ENCODE measurements around the gene TBX1. TPM values are rescaled to one million over a fixed set of nuclear protein-coding genes. Genes with fewer than 3 reads are reported as not detected.
"Not testable (repeated sequence)": the region's sequence is repeated elsewhere in the genome, so short reads cannot be mapped to it uniquely, and the experiment has no call there.

TBX1 gene
- total RNA-seq, 2 experiments from 2014 or later = not detected

DNA sequence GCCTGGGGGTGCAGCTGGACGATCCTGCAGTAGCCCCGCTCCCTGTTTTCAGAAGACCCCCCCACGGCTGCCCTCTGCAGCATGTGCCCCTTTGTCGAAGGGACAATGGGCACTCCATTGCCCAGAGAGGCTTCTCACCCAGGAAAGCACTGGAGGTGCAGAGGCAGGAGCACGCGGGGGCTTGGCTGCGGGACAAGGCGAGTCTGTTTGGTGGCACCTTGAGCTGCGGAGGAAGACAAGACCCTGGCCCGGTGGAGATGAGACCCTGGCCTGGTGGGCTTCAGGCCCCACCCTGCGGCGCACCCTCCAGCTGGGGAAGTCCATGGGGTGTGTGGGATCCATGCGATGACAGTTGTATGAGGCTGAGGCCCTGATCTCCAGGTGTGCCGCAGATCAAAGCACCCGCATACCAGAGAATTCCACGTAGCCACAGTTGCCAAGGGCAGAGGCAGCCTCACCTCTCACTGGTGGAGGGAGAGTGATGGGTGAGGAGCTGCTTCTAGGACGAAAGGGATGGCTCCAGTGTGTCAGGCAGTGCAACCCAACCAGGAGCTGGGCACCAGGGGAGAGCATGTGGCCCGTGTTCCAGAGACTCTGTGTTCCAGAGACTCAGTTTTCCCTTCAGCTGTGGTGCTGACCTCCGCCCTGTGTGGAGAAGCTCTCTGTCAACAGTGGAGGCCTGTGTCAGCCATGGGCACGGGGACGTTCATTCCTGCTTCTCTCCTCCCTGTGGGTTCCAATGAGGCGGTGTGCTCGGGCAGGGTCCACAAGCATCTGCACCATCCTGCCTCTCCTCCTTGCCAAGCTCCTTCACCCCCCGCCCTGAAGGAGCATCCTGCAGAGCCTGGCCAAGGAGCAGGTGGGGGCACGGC lies 10.0 kb downstream of the TBX1 start:
- Mint-ChIP-seq H3K4me3 (no peak overlapping the region), H3K9me3 (no peaks in the 10 kb centered on the region), H3K36me3 (no peaks in the 10 kb centered on the region), H3K27ac (no peak overlapping the region), H3K27me3 (peaks cover 79% of the 10 kb centered on the region), H3K4me1 (peaks cover 4% of the 10 kb centered on the region)
- DNase-seq = no peak

GRCh38 chr22:19772422-19772672 lies 11.8 kb downstream of the TBX1 start:
- H3K27me3 Mint-ChIP-seq = peaks cover 76% of the 10 kb centered on the region
- no peaks in the 10 kb centered on the region for H3K9me3 Mint-ChIP-seq
- no peak for DNase-seq
- peaks cover 10% of the 10 kb centered on the region for H3K4me1 Mint-ChIP-seq
- H3K27ac Mint-ChIP-seq = no peak overlapping the region
- H3K36me3 Mint-ChIP-seq = no peaks in the 10 kb centered on the region
- H3K4me3 Mint-ChIP-seq = no peak overlapping the region

- no peak overlapping the region for H3K4me3 Mint-ChIP-seq
- DNase-seq = no peak
- no peak overlapping the region for H3K27ac Mint-ChIP-seq
- peaks cover 8% of the 10 kb centered on the region for H3K4me1 Mint-ChIP-seq
- H3K9me3 Mint-ChIP-seq = no peaks in the 10 kb centered on the region
- peaks cover 74% of the 10 kb centered on the region for H3K27me3 Mint-ChIP-seq
- no peaks in the 10 kb centered on the region for H3K36me3 Mint-ChIP-seq
Measured at GRCh38 chr22:19772673-19773469, 12.3 kb downstream of the TBX1 start.

DNA sequence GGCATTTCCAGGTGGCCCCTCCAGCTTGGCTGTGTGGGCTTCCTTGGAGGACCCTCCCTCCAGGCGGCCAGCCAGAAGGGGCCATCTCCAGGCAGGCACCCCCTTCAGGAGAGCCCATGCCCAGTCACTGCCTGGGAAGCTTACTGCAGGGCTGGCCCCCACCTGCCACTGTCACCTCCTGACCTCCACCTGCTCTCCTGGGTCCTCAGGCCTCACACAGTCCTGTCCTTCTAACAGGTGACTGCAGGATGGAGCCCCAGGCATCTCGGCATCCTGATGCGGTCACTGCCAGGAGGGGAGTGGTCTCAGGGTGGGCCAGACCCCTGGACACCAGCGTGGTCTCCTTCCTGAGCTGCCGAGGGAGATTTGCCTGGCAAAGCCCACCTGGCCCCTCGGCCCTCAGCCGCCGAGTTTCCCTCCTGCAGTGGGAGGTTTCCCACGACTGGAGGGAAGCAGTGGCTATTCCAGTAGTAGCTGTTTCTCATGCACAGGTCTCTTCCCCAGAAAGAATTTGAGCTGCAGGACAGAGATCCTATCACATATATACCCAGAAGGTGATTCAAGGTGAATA lies 13.0 kb downstream of the TBX1 start:
- Mint-ChIP-seq H3K4me3 (no peak overlapping the region), H3K9me3 (no peaks in the 10 kb centered on the region), H3K36me3 (no peaks in the 10 kb centered on the region), H3K27me3 (peaks cover 74% of the 10 kb centered on the region), H3K27ac (no peak overlapping the region), H3K4me1 (peaks cover 8% of the 10 kb centered on the region)
- no peak for DNase-seq

GRCh38 chr22:19774628-19775027 lies 14.1 kb downstream of the TBX1 start:
- no peak for DNase-seq
- H3K4me3 Mint-ChIP-seq = no peak overlapping the region
- peaks cover 68% of the 10 kb centered on the region for H3K27me3 Mint-ChIP-seq
- no peak overlapping the region for H3K27ac Mint-ChIP-seq
- peaks cover 8% of the 10 kb centered on the region for H3K4me1 Mint-ChIP-seq
- H3K36me3 Mint-ChIP-seq = no peaks in the 10 kb centered on the region
- H3K9me3 Mint-ChIP-seq = no peaks in the 10 kb centered on the region

GRCh38 chr22:19775496-19776325 lies 15.1 kb downstream of the TBX1 start:
- DNase-seq = no peak
- peaks cover 68% of the 10 kb centered on the region for H3K27me3 Mint-ChIP-seq

DNA sequence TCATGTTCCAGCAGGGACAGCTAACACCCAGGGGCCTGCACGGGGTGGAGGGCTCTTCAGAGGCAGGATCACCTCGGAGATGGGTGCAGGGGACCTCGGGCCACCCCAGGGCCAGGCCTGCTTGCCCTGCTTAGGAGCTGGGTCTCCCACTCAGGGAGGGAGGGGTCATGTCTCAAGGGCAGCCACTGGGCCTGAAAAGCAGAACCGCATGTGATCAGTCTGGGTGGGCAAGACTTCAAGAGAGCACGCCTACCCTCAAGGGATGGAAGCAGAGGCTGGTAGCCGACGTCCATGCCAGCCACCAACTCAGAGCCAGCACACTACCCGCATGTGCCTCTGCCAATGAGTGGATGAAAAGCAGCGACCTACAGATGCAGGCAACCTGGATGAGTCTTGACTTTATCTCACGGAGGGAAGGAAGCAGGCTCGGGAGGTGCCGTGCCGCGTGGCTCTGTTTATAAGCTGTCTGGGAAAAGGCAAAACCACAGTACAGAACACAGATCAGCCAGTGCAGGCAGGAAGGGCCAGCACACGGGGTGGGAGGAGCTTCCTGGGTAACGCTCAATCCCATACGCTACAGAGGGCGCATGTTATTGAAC lies 16.0 kb downstream of the TBX1 start:
- H3K27me3 Mint-ChIP-seq = peaks cover 65% of the 10 kb centered on the region
- H3K27ac Mint-ChIP-seq = no peak overlapping the region
- DNase-seq = no peak
- peaks cover 14% of the 10 kb centered on the region for H3K4me1 Mint-ChIP-seq
- H3K4me3 Mint-ChIP-seq = no peak overlapping the region
- H3K36me3 Mint-ChIP-seq = no peaks in the 10 kb centered on the region
- H3K9me3 Mint-ChIP-seq = no peaks in the 10 kb centered on the region

More at GRCh38 chr22:19775496-19776325, 15.1 kb downstream of the TBX1 start:
- H3K4me3 Mint-ChIP-seq = no peak overlapping the region
- H3K9me3 Mint-ChIP-seq = no peaks in the 10 kb centered on the region
- peaks cover 14% of the 10 kb centered on the region for H3K4me1 Mint-ChIP-seq
- no peaks in the 10 kb centered on the region for H3K36me3 Mint-ChIP-seq
- no peak overlapping the region for H3K27ac Mint-ChIP-seq

DNA sequence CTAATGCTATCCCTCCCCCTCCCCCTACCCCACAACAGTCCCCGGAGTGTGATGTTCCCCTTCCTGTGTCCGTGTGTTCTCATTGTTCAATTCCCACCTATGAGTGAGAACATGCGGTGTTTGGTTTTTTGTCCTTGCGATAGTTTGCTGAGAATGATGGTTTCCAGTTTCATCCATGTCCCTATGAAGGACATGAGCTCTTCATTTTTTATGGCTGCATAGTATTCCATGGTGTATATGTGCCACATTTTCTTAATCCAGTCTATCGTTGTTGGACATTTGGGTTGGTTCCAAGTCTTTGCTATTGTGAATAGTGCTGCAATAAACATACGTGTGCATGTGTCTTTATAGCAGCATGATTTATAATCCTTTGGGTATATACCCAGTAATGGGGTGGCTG lies 16.6 kb downstream of the TBX1 start:
- not testable (repeated sequence) for H3K27ac Mint-ChIP-seq, DNase-seq, H3K9me3 Mint-ChIP-seq, H3K4me3 Mint-ChIP-seq, H3K36me3 Mint-ChIP-seq
- Mint-ChIP-seq H3K4me1 (peaks cover 14% of the 10 kb centered on the region), H3K27me3 (peaks cover 61% of the 10 kb centered on the region)

DNA sequence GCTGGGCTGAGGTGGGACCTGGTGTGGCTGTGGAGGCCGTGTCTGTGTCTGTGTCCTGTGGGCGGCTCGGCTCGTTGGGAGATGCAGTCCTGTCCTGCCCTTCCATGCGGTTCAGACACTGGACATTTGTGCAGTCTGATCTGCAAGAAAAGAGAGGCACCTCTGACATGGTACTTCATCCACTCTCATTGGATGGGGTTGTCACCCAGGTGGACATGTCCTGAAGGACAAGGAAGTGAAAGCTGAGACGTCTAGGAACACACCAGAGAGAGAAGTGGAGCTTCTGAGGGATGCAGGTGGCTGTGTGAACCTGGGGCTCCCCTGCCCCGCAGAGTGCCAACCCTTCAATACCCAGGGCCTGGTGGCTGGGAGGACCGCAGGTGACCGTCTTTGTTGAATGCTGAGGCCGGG lies 18.4 kb downstream of the TBX1 start:
- no peaks in the 10 kb centered on the region for H3K36me3 Mint-ChIP-seq
- H3K4me3 Mint-ChIP-seq = no peak overlapping the region
- H3K27ac Mint-ChIP-seq = no peak overlapping the region
- no peaks in the 10 kb centered on the region for H3K9me3 Mint-ChIP-seq
- DNase-seq = no peak
- peaks cover 45% of the 10 kb centered on the region for H3K27me3 Mint-ChIP-seq
- peaks cover 12% of the 10 kb centered on the region for H3K4me1 Mint-ChIP-seq

- Mint-ChIP-seq H3K4me3 (no peak overlapping the region), H3K27me3 (peaks cover 37% of the 10 kb centered on the region), H3K27ac (no peak overlapping the region), H3K9me3 (no peaks in the 10 kb centered on the region), H3K36me3 (no peaks in the 10 kb centered on the region), H3K4me1 (peaks cover 12% of the 10 kb centered on the region)
- DNase-seq = no peak
Measured at GRCh38 chr22:19779685-19780268, 19.2 kb downstream of the TBX1 start.

DNA sequence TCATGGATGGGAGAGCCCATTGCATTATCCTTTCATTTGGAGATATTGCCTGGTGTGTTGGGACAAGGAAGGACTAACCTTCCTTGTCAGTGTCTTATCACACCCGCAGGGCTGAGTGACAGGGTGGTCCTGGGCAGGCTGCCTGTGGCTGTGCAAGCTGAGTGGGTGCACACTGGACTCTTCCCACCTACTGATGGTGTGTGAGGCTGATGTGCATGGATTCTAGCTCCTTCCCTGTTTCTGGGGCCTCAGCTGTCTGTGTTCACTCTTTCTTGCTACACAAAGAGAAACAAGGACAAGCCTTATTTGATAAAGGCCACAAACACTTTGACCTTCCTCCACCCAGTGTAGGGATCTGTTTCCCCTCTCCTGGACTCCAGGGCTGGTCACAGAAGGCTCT lies 22.0 kb downstream of the TBX1 start:
- no peak for DNase-seq
- Mint-ChIP-seq H3K27ac (no peak overlapping the region), H3K4me1 (peaks cover 6% of the 10 kb centered on the region), H3K27me3 (peaks cover 31% of the 10 kb centered on the region), H3K9me3 (no peaks in the 10 kb centered on the region), H3K36me3 (peaks cover 2% of the 10 kb centered on the region), H3K4me3 (no peak overlapping the region)

DNA sequence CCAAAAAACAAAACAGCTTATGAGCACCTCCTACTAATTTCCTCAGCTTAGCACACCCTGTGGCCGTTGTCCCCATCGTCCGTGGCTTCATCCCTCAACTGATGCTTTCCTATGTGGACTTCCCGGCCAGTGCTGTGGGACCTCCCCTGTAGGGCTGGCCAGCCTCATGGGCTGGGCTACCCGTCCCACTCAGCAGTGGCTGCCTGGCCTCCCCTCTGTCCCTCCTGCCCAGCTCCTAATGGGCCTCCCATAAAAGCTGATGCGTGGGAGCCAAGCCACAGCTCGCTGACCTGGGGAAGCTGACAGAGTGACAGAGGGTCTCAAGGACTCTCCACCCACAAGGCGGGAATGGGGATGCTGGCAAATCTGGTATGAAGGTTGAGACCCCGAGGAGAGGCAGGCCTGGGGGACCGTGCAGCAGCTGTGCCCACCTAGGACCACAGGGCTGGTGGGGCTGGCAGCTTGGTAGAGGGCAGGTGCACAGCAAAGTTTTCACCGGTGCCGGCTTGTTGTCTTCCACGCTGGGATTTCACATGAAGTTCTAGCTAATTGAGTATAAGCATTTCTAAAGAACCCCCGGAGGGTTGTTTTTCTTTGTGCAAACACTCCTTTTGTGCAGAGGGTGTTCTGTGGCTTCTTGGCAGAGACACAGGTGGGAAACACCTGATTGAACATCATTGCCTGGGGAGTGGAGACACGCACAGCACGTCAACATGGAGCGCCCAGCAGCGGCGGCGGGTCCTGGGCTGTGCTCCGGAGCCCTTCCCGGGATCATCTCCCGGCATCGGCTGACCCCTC lies 23.2 kb downstream of the TBX1 start:
- Mint-ChIP-seq H3K4me1 (peaks cover 6% of the 10 kb centered on the region), H3K36me3 (peaks cover 2% of the 10 kb centered on the region)

GRCh38 chr22:19784384-19785175 lies 24.0 kb downstream of the TBX1 start:
- H3K36me3 Mint-ChIP-seq = peaks cover 2% of the 10 kb centered on the region
- no peak overlapping the region for H3K27ac Mint-ChIP-seq
- H3K4me1 Mint-ChIP-seq = peaks cover 6% of the 10 kb centered on the region

More for the DNA sequence above, 23.2 kb downstream of the TBX1 start:
- Mint-ChIP-seq H3K4me3 (no peak overlapping the region), H3K9me3 (no peaks in the 10 kb centered on the region), H3K27me3 (peaks cover 22% of the 10 kb centered on the region), H3K27ac (no peak overlapping the region)
- no peak for DNase-seq

More at GRCh38 chr22:19784384-19785175, 24.0 kb downstream of the TBX1 start:
- peaks cover 19% of the 10 kb centered on the region for H3K27me3 Mint-ChIP-seq
- DNase-seq = no peak
- H3K4me3 Mint-ChIP-seq = no peak overlapping the region
- no peaks in the 10 kb centered on the region for H3K9me3 Mint-ChIP-seq

Measured in activated naive CD8-positive, alpha-beta T cell treated with anti-CD3 and anti-CD28 coated beads for 36 hours (primary cell).